UCSD-AML1 (cell line): ENCODE measurements around the gene ZNF77.
A peak's percentile ranks its signal among the peaks of the same experiment; 100 is the strongest.
"Not testable (repeated sequence)": the region's sequence is repeated elsewhere in the genome, so short reads cannot be mapped to it uniquely, and the experiment has no call there.

Experiments used
- DNase-seq: peaks from one replicate; lab custom pipeline; 2025; ENCODE audit not compliant: unreplicated experiment; lab: John Stamatoyannopoulos, UW

The ZNF77 gene

GRCh38 chr19:2970201-2970835 is 25.5 kb upstream of the ZNF77 start:
- DNase-seq, result no peak

DNA sequence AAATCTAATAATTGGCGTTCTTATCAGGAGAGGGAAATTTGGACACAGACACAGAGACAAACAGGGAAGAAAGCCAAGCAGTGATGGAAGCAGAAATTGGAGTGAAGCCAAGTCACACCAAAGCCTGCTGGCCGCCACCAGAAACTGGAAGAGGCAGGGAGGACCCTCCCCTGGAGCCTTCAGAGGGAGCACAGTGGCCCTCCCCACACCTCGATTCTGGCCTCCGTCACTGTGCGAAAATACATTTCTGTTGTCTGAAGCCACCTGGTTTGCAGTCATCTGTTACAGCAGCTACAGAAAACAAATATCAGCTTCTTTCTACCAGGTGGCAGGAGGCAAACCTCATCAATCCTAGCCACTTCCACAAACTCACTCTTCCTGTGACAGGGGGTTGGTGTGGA is 24.3 kb upstream of the ZNF77 start:
- DNase-seq, result no peak

- DNase-seq, result no peak
Measured at GRCh38 chr19:2967972-2968371, 23.2 kb upstream of the ZNF77 start.

DNA sequence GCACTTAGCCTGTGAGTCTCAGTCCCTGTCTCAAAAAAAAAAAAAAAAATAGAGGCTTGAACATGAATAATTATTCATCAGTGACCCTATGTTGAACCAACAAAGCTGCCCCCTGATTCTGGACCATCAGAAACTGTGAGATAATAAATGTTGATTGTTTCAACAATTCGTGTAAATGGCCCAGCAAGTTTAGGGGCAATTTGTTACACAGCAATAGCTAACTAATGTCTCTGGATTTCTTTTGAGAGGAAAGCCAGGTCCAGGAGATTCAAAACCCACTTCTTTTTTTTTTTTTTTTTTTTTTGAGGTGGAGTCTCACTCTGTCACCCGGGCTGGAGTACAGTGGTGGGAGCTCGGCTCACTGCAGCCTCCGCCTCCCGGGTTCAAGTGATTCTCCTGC is 20.1 kb upstream of the ZNF77 start:
- no peak for DNase-seq

GRCh38 chr19:2963631-2964030 is 18.9 kb upstream of the ZNF77 start:
- not testable (repeated sequence) for DNase-seq

DNA sequence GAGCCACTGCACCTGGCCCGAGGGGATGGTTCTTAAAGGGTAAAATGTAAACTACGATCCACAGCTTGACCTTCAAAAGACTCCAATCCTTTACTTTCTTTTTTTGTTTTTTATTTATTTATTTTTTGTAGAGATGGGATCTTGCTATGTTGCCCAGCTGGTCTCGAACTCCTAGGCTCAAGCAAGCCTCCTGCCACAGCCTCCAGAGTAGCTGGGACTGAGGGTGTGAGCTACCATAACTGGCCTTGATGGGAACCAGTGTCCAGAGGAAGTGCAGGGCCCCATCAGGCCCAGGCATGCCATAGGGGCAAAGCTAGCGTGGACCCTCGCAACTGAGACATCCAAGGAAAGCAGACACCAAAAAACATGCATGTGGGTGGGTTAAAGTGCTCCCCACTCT is 18.4 kb upstream of the ZNF77 start:
- no peak for DNase-seq

DNA sequence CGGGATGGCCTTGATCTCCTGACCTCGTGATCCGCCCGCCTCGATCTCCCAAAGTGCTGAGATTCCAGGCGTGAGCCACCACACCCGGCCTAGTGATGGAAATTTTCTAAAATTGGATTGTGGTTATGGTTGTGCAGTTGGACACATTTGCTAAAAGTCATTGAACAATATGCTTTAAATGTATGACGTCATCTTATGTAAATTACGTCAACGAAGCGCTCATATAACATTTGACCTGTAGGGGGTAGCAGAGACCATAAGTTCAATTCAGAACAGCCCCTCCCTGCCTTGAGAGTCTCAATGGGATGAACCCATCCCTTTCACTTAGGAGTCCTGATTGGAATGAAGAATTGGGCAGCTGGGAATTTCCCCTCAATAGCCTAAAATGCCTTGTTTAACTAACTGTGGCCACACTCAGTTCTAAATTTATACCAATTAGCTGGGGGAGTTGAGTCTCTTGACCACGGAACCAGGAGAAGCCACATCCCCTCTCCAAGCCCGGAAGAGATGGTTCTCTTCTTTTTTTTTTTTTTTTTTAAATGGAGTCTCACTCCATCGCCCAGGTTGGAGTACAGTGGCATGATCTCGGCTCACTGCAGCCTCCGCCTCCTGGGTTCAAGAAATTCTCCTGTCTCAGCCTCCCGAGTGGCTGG is 17.4 kb upstream of the ZNF77 start:
- no peak for DNase-seq

GRCh38 chr19:2960120-2960519 is 15.3 kb upstream of the ZNF77 start:
- no peak for DNase-seq

- DNase-seq, result no peak
Measured at GRCh38 chr19:2957160-2957559, 12.4 kb upstream of the ZNF77 start.

- DNase-seq, result no peak
Measured at GRCh38 chr19:2952953-2953481, 8.2 kb upstream of the ZNF77 start.

DNA sequence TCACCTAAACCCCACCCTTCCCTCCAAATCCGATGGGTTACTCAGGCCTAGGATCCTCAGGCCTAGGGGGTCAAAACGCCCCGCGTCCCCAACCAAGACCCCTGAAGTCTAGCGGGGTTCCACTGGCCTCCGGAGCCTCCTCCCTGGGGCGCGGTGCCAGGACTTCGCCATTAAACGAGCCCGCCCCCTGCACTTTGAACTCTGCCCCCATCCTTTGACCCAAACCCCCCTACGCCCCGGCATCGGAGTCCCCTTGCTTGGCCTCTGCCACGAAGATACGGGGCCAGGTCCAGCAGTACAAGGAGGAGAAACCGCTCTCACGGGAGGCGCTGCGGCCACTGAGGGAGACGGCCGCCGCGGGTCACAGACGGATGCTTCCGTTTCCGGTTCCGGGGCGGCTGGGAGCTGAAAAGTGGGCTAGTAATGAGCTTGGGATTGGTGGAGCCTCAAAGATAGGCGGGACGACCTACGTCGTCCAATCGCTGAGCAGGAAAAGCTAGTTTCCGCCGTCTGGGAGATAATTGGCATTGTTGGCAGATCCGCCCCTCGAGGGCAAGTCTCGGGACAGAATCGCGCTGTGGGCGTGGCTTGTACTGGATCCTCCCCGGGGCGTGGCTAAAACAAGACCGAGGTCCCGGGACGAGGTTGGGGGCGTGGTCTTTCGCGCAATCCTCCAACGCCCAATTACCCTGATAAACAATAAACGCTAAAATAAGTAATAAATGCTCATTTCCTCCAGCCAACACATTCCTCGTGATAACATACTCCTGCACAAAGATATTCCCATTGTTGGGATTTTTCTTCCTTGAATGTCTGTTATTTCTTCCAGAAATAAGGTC is 5.7 kb upstream of the ZNF77 start:
- DNase-seq, result peak; percentile 99

GRCh38 chr19:2949939-2950285 is 5.1 kb upstream of the ZNF77 start:
- DNase-seq, result peak; percentile 86

GRCh38 chr19:2945575-2946184 is 909 bp upstream of the ZNF77 start:
- DNase-seq, result no peak

DNA sequence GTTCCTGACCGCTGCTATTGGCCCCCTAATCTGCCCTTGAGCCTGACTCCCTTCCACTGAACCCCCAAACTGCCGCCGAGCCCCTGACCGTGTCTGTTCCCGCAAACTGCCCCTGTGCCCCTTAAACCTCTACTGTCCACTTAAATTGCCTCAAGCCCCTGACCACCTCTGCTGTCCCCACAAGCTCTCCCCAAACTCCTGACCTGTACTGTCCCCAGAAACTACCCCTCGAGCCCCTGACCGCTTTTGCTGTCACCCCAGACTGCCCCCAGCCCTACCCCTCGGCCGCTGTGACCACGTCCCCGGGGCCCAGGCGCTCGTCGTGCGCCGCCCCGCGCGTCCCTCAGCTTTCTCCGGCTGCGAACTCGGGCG is 382 bp downstream of the ZNF77 start:
- no peak for DNase-seq

DNA sequence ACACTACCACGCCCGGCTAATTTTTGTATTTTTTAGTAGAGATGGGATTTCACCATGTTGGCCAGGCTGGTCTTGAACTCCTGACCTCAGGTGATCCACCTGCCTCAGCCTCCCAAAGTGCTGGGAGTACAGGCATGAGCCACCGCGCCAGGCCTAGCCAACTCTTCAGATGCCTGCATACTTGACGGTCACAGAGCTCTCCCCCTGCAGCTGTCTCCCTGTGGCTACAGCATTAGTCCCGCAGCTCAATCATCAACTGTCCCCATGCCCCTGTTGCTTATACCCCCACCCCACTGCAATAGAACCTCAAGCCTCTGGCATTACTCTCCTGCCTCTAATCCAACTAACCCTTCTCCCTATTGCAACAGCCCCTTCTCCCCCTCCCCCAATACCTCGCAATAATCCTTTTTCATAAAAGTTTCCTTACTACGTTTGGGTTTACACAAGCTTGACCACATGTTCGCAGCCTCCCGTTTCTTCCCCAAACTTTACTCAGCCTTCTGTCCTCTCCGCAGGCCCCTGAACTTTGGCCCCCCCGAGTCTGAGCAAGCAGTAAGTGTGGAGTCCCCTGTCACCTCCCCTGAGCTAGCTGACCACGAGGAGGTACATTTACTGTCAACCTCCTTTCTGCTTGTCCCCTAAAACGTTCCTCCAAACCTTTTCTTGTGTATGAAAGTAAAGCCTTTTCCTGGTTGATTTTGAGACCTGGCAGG is 1.7 kb downstream of the ZNF77 start:
- no peak for DNase-seq

DNA sequence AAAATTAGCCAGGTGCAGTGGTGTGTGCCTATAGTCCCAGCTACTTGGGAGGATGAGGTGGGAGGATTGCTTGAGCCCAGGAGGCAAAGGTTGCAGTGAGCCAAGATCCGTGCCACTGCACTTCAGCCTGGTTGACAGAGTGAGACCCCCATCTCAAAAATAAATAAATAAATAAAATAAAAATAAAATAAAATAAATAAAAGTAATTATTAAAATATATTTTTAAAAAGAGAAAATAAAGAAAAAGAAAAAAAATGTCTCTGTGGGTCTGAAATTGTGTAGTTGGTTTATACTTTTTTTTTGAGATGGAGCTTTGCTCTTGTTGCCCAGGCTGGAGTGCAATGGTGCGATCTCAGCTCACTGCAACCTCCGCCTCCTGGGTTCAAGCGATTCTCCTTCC is 8.9 kb downstream of the ZNF77 start:
- DNase-seq, result not testable (repeated sequence)

- DNase-seq, result no peak
Measured at GRCh38 chr19:2933490-2933910, 11.3 kb downstream of the ZNF77 start.

DNA sequence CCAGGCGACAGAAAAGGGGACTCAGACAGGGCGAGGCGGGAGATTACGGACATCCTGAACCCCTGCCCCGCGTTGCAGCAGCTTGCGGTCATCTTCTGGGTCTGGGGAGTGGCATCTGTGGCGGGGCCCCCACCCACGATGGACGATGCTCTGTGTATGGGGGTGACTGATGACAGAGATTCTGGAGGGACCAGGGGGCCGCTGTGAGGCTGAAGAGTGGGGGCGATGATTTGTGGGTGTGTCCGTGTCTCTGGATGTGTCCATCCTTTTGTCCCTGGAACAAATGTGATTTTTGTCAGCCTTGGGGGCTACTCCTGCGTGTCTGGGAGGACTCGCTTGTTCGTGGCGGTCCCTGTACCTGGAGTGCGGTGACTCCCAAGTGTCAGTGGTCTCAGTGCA is 17.7 kb downstream of the ZNF77 start:
- no peak for DNase-seq

GRCh38 chr19:2926341-2927031 is 18.3 kb downstream of the ZNF77 start:
- no peak for DNase-seq

- no peak for DNase-seq
Measured at GRCh38 chr19:2923510-2923909, 21.3 kb downstream of the ZNF77 start.
